K562 (cell line): ENCODE results near the gene ASMTL. TPM values are rescaled to one million over a fixed set of nuclear protein-coding genes. Genes with fewer than 3 reads are reported as not detected.
A peak's percentile ranks its signal among the peaks of the same experiment; 100 is the strongest.

Source experiments
- CBFB ChIP-seq: sonication (generic); formaldehyde crosslinking; IDR thresholded peaks from 2 replicates; pipeline ENCODE4 v1.4.0; 2020; ENCODE audit warnings: mild to moderate bottlenecking, missing genetic modification reagents
- CBX8 ChIP-seq: fragments of 200-600 bp; sonication (generic); IDR thresholded peaks from 2 replicates; pipeline ENCODE4 v1.6.1; 2012; ENCODE audit warnings: borderline replicate concordance, mixed run types, low read depth, mild to moderate bottlenecking, moderate library complexity, mixed read lengths, low read length, control low read depth, inconsistent platforms; ENCODE audit not compliant: poor library complexity, severe bottlenecking; ENCODE audit errors: extremely low read depth
- CCNT2 ChIP-seq: IDR thresholded peaks from 2 replicates; pipeline ENCODE4 v1.6.1; 2011; ENCODE audit warnings: borderline replicate concordance, low read depth, mild to moderate bottlenecking, moderate library complexity, mixed read lengths, low read length; ENCODE audit not compliant: insufficient read length; ENCODE audit errors: extremely low read depth
- DACH1 ChIP-seq: fragments of 450-650 bp; IDR thresholded peaks from 2 replicates; pipeline ENCODE4 v1.6.1; 2018; ENCODE audit not compliant: partially characterized antibody
- HMGN3 ChIP-seq: IDR thresholded peaks from 2 replicates; pipeline ENCODE4 v1.6.1; 2011; ENCODE audit warnings: borderline replicate concordance, low read depth, mild to moderate bottlenecking, mixed read lengths, low read length; ENCODE audit not compliant: insufficient read length; ENCODE audit errors: extremely low read depth
- MAFG ChIP-seq: fragments of 450-650 bp; conservative IDR thresholded peaks from 2 replicates; pipeline ENCODE4 v1.6.1; 2016; ENCODE audit warnings: missing genetic modification characterization, missing compliant biosample characterization
- MYC ChIP-seq, 2 experiments: fragments of 250-450 bp in 1 of 2; sonication (Bioruptor Pico) in 1 of 2; IDR thresholded peaks; 2 replicates each; pipeline versions ENCODE4 v1.5.1 to v1.6.1; 2012 to 2021; ENCODE audit warnings: low read depth in 2 of 2, borderline replicate concordance in 1 of 2, improper control_type of control experiment in 1 of 2, low read length in 1 of 2, mild to moderate bottlenecking in 1 of 2, moderate library complexity in 1 of 2
- PHF20 ChIP-seq: fragments of 450-650 bp; IDR thresholded peaks from 2 replicates; pipeline ENCODE4 v1.6.1; 2018; ENCODE audit not compliant: partially characterized antibody
- SIRT6 ChIP-seq: IDR thresholded peaks from one replicate; pipeline ENCODE4 v1.6.1; 2012; ENCODE audit warnings: low read depth, mild to moderate bottlenecking, control low read depth, inconsistent platforms, low read length, moderate library complexity
- SIX5 ChIP-seq, 2 experiments: IDR thresholded peaks; 2 replicates each; pipeline ENCODE4 v1.6.1; 2011; ENCODE audit warnings: low read length in 2 of 2, borderline replicate concordance in 1 of 2, low read depth in 1 of 2, mild to moderate bottlenecking in 1 of 2, moderate library complexity in 1 of 2; ENCODE audit not compliant: insufficient read depth in 1 of 2
- SOX6 ChIP-seq: fragments of 450-650 bp; IDR thresholded peaks from 2 replicates; pipeline ENCODE4 v1.6.1; 2014; ENCODE audit warnings: mild to moderate bottlenecking
- ZNF232 ChIP-seq: sonication (generic); formaldehyde crosslinking; IDR thresholded peaks from 2 replicates; pipeline ENCODE4 v1.8.0; 2022; ENCODE audit warnings: mild to moderate bottlenecking, missing genetic modification reagents
- ZNF584 ChIP-seq: fragments of 200-800 bp; sonication (Bioruptor generic); IDR thresholded peaks from 2 replicates; pipeline ENCODE4 v1.6.1; 2016; ENCODE audit warnings: low read depth, mild to moderate bottlenecking, missing genetic modification characterization, missing compliant biosample characterization
- ZNF589 ChIP-seq: fragments of 200-800 bp; sonication (Bioruptor generic); IDR thresholded peaks from 2 replicates; pipeline ENCODE4 v1.6.1; 2016; ENCODE audit warnings: low read depth, missing genetic modification characterization, missing compliant biosample characterization
- polyA plus RNA-seq, 8 experiments: library from polyadenylated mRNA; depleted of rRNA in 4 of 8; stranded (reverse) in 5 of 8; unstranded in 3 of 8; fragments of >200 nt; fragmentation: Nextera tagmentation in 2 of 8; fragmentation: Illumina TruSeq in 1 of 8; extraction: Ambion mirVana in 2 of 8; extraction: Trizol in 1 of 8; gene quantifications; 2 replicates each; pipeline versions ENCODE4 v1.2.1 to v1.2.3, GENCODE V29; 2011 to 2014; ENCODE audit warnings: inconsistent platforms in 1 of 8, missing spikeins in 1 of 8
- total RNA-seq, 7 experiments: library from RNA; depleted of rRNA in 6 of 7; stranded (reverse); fragments of >200 nt in 6 of 7; fragmentation: Illumina TruSeq in 2 of 7; extraction: Trizol in 2 of 7; gene quantifications; 2 replicates each; pipeline versions ENCODE4 v1.2.1 to v1.2.3, GENCODE V29; 2011 to 2021; ENCODE audit warnings: low replicate concordance in 1 of 7
- TF ChIP-seq, protein P1 (sequence below): fragments of 250-450 bp; sonication (Bioruptor Pico); IDR thresholded peaks from 2 replicates; pipeline ENCODE4 v1.4.0; 2020; ENCODE audit warnings: mild to moderate bottlenecking, moderate library complexity, borderline replicate concordance
- TF ChIP-seq, protein P2 (sequence below): sonication (generic); formaldehyde crosslinking; IDR thresholded peaks from 2 replicates; pipeline ENCODE4 v1.8.0; 2023; ENCODE audit warnings: mild to moderate bottlenecking, missing genetic modification reagents
- TF ChIP-seq, protein P3 (sequence below), 2 experiments: fragments of 450-650 bp; conservative IDR thresholded peaks; 2 replicates each; pipeline ENCODE4 v1.6.1; 2017; ENCODE audit warnings: mild to moderate bottlenecking in 2 of 2, moderate library complexity in 2 of 2

The ASMTL gene
- total and polyA plus RNA-seq, 9 of the 15 experiments (the other 6 are each of a cell fraction or from before 2014, with no cell fraction given): 0.56 to 20.6 (median 7.6) TPM

DNA sequence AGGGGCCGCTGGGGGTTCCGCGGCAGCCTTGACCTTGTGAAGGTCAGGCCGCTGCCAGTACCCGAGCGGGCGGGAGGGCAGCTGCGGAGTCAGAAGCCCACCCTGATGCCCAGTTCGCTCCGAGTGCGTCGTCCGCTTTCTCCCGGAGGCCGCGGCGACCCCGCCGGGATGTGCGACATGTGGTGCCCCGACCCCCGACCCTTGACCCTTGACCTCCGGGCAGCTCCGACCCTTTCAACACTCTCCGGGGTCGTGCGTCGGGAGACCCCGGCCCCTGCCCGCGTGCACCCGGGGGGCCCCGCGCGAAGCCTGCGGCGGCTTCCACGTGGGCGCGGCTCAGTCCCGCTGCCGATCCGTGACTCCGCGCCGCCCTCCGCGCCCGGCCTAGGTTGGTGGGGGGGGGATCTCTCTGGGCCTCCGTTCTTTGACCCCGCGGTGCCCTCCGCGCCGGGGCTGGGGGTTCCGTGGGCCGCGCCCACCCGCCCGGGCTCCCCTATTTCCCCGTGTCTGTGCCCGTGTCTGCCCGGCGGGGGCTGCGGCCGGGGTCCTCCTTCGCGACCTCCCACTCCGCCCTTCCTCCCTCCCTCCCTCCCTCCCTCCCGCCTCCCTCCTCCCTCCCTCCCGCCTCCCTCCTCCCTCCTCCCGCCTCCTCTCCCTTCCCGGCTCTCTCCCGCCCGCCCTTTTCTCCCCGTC is 60.2 kb downstream of the ASMTL start (continued):
- peak; percentile 66 for TF ChIP-seq HMGN3
- no peak for TF ChIP-seq DACH1
- TF ChIP-seq MAFG: no peak
- TF ChIP-seq, protein P1, sequence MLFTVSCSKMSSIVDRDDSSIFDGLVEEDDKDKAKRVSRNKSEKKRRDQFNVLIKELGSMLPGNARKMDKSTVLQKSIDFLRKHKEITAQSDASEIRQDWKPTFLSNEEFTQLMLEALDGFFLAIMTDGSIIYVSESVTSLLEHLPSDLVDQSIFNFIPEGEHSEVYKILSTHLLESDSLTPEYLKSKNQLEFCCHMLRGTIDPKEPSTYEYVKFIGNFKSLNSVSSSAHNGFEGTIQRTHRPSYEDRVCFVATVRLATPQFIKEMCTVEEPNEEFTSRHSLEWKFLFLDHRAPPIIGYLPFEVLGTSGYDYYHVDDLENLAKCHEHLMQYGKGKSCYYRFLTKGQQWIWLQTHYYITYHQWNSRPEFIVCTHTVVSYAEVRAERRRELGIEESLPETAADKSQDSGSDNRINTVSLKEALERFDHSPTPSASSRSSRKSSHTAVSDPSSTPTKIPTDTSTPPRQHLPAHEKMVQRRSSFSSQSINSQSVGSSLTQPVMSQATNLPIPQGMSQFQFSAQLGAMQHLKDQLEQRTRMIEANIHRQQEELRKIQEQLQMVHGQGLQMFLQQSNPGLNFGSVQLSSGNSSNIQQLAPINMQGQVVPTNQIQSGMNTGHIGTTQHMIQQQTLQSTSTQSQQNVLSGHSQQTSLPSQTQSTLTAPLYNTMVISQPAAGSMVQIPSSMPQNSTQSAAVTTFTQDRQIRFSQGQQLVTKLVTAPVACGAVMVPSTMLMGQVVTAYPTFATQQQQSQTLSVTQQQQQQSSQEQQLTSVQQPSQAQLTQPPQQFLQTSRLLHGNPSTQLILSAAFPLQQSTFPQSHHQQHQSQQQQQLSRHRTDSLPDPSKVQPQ (CRISPR knock-in tag): no peak
- 0 out of 4 replicates have a peak, but pooled peaks of 1 of the 2 experiments have one; percentile 18 for TF ChIP-seq SIX5 (IDR thresholded peaks at IDR 0.05; ENCODE audit: borderline replicate concordance in 1 of 2, insufficient read depth in 1 of 2, low read depth in 1 of 2, low read length in 2 of 2)
- TF ChIP-seq CBX8: no peak
- TF ChIP-seq, protein P2, sequence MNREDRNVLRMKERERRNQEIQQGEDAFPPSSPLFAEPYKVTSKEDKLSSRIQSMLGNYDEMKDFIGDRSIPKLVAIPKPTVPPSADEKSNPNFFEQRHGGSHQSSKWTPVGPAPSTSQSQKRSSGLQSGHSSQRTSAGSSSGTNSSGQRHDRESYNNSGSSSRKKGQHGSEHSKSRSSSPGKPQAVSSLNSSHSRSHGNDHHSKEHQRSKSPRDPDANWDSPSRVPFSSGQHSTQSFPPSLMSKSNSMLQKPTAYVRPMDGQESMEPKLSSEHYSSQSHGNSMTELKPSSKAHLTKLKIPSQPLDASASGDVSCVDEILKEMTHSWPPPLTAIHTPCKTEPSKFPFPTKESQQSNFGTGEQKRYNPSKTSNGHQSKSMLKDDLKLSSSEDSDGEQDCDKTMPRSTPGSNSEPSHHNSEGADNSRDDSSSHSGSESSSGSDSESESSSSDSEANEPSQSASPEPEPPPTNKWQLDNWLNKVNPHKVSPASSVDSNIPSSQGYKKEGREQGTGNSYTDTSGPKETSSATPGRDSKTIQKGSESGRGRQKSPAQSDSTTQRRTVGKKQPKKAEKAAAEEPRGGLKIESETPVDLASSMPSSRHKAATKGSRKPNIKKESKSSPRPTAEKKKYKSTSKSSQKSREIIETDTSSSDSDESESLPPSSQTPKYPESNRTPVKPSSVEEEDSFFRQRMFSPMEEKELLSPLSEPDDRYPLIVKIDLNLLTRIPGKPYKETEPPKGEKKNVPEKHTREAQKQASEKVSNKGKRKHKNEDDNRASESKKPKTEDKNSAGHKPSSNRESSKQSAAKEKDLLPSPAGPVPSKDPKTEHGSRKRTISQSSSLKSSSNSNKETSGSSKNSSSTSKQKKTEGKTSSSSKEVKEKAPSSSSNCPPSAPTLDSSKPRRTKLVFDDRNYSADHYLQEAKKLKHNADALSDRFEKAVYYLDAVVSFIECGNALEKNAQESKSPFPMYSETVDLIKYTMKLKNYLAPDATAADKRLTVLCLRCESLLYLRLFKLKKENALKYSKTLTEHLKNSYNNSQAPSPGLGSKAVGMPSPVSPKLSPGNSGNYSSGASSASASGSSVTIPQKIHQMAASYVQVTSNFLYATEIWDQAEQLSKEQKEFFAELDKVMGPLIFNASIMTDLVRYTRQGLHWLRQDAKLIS (CRISPR knock-in tag): no peak
- peak; percentile 89 for TF ChIP-seq ZNF589
- no peak for TF ChIP-seq CBFB
- TF ChIP-seq ZNF584 (CRISPR knock-in tag): peak; percentile 86; the same call in 1 of the 2 replicates
- TF ChIP-seq, protein P3, sequence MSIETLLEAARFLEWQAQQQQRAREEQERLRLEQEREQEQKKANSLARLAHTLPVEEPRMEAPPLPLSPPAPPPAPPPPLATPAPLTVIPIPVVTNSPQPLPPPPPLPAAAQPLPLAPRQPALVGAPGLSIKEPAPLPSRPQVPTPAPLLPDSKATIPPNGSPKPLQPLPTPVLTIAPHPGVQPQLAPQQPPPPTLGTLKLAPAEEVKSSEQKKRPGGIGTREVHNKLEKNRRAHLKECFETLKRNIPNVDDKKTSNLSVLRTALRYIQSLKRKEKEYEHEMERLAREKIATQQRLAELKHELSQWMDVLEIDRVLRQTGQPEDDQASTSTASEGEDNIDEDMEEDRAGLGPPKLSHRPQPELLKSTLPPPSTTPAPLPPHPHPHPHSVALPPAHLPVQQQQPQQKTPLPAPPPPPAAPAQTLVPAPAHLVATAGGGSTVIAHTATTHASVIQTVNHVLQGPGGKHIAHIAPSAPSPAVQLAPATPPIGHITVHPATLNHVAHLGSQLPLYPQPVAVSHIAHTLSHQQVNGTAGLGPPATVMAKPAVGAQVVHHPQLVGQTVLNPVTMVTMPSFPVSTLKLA (conservative IDR thresholded peaks at IDR 0.05): peak; percentile 14
- peak; percentile 29 for TF ChIP-seq CCNT2
- TF ChIP-seq ZNF232 (CRISPR knock-in tag): no peak
- TF ChIP-seq SIRT6: no peak
- TF ChIP-seq SOX6: peak; percentile 33; the same call in 1 of the 2 replicates
- peak; percentile 91 for TF ChIP-seq MYC (IDR thresholded peaks at IDR 0.05; ENCODE audit: low read depth, low read length)
- TF ChIP-seq MYC (CRISPR knock-in tag; IDR thresholded peaks at IDR 0.05; ENCODE audit: borderline replicate concordance, low read depth): peak; percentile 86; the same call in 1 of the 2 replicates
- TF ChIP-seq PHF20: no peak
